ENCODE measurements around the gene FLNB.
A peak's percentile ranks its signal among the peaks of the same experiment; 100 is the strongest.

Gene FLNB

DNA sequence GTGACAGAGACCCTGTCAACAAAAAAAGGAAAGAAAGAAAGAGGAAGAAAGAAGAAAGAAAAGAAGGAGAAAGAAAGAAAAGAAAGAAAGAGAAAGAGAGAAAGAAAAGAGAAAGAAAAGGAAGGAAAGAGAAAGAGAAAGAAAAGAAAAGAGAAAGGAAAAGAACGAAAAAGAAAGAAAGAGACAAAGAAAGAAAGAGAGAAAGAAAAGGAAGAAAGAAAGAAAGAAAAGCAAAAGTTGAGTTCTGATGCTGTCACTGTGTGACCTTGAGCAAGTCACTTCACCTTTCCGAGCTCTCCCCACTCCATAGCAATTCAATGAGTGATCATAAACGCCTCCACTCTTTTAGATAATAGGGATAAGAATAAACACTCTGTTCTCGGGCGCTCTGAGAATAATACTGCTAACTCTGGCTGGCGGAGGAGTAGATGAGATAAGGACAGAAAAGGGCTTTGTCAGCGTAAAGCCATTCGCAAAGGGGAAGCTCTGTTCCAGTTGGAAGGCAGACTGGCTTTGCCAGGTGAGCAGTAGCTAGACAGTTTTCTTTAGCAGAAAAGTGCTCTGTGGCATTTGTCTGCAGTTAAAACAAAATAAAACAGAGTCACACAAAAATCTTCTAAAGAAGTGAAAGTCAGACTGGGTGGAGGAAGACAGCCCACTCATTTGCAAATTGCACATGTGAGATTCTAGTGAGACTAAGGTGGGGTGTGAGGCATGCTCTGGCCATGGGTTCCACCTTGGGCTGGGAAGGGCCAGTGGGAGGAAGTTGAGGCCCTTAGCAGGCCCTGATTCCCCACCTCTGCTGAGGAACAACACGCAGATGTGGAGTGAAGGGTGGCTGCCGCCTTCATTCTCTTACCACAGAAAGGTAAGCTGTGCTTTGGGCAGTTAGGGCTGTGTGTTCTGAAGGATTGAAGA, 9.6 kb upstream of the FLNB start:
- DNase-seq: peak; percentile 10
- Histone ChIP-seq H3K4me1 (no peaks in the 10 kb centered on the region), H3K9me3 (no peaks in the 10 kb centered on the region), H3K4me3 (ENCODE audit: low read depth, low read length) (peak overlapping the region; percentile 33; the same call in 1 of the 2 replicates), H3K36me3 (no peaks in the 10 kb centered on the region), H3K27me3 (no peaks in the 10 kb centered on the region)
- TF ChIP-seq, protein P1, sequence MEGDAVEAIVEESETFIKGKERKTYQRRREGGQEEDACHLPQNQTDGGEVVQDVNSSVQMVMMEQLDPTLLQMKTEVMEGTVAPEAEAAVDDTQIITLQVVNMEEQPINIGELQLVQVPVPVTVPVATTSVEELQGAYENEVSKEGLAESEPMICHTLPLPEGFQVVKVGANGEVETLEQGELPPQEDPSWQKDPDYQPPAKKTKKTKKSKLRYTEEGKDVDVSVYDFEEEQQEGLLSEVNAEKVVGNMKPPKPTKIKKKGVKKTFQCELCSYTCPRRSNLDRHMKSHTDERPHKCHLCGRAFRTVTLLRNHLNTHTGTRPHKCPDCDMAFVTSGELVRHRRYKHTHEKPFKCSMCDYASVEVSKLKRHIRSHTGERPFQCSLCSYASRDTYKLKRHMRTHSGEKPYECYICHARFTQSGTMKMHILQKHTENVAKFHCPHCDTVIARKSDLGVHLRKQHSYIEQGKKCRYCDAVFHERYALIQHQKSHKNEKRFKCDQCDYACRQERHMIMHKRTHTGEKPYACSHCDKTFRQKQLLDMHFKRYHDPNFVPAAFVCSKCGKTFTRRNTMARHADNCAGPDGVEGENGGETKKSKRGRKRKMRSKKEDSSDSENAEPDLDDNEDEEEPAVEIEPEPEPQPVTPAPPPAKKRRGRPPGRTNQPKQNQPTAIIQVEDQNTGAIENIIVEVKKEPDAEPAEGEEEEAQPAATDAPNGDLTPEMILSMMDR (IDR thresholded peaks at IDR 0.05; ENCODE audit: low read depth, low read length): no peak

- Histone ChIP-seq H3K4me1 (no peaks in the 10 kb centered on the region), H3K9me3 (no peaks in the 10 kb centered on the region), H3K27me3 (no peaks in the 10 kb centered on the region), H3K4me3 (ENCODE audit: low read depth, low read length) (no peak overlapping the region), H3K36me3 (no peaks in the 10 kb centered on the region)
- no peak for DNase-seq
- TF ChIP-seq, protein P1 (IDR thresholded peaks at IDR 0.05; ENCODE audit: low read depth, low read length): no peak
Measured at GRCh38 chr3:57999417-58000115, 8.7 kb upstream of the FLNB start.

GRCh38 chr3:58000306-58001085, 7.7 kb upstream of the FLNB start:
- H3K4me1 ChIP-seq: no peaks in the 10 kb centered on the region
- no peaks in the 10 kb centered on the region for H3K36me3 ChIP-seq
- no peaks in the 10 kb centered on the region for H3K9me3 ChIP-seq
- no peaks in the 10 kb centered on the region for H3K27me3 ChIP-seq
- H3K4me3 ChIP-seq (ENCODE audit: low read depth, low read length): no peak overlapping the region
- TF ChIP-seq, protein P1 (IDR thresholded peaks at IDR 0.05; ENCODE audit: low read depth, low read length): no peak
- no peak for DNase-seq

- Histone ChIP-seq H3K4me1 (no peaks in the 10 kb centered on the region), H3K9me3 (no peaks in the 10 kb centered on the region), H3K36me3 (no peaks in the 10 kb centered on the region), H3K27me3 (no peaks in the 10 kb centered on the region), H3K4me3 (ENCODE audit: low read depth, low read length) (no peak overlapping the region)
- TF ChIP-seq, protein P1 (IDR thresholded peaks at IDR 0.05; ENCODE audit: low read depth, low read length): no peak
- DNase-seq: no peak
Measured at GRCh38 chr3:58001086-58001467, 7.1 kb upstream of the FLNB start.

DNA sequence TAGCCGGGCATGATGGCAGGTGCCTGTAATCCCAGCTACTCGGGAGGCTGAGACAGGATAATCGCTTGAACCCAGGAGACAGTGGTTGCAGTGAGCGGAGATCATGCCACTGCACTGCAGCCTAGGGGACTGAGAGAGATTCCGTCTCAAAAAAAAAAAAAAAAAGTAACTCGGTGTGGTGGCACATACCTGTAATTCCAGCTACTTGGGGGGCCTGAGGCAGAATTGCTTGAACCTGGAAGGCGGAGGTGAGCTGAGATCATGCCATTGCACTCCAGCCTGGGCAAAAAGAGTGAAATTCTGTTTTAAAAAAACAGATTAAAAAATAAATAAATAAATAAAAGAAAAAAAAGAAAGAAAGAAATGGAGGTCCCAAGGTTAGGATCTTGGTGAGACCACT, 6.2 kb upstream of the FLNB start:
- DNase-seq: no peak
- Histone ChIP-seq H3K4me1 (no peaks in the 10 kb centered on the region), H3K36me3 (no peaks in the 10 kb centered on the region), H3K4me3 (ENCODE audit: low read depth, low read length) (no peak overlapping the region), H3K27me3 (no peaks in the 10 kb centered on the region), H3K9me3 (no peaks in the 10 kb centered on the region)
- TF ChIP-seq, protein P1 (IDR thresholded peaks at IDR 0.05; ENCODE audit: low read depth, low read length): no peak
